Sigmoid colon (tissue), 7 donors: ENCODE data around the gene FAM185A. TPM values are rescaled to one million over a fixed set of nuclear protein-coding genes. Genes with fewer than 3 reads are reported as not detected.

ENCODE experiments used
- DNase-seq: peaks from one replicate; pipeline ENCODE4 v3.0.0-alpha.2; 2019
- H3K27ac ChIP-seq, 4 donors: fragments of 200-600 bp; sonication (generic); one replicate each; pipeline ENCODE4 v1.5.1; 2016 to 2019; ENCODE audit warnings: mild to moderate bottlenecking in 1 of 4
- H3K27me3 ChIP-seq, 3 donors: fragments of 200-600 bp; sonication (generic); one replicate each; pipeline ENCODE4 v1.5.1; 2019; ENCODE audit warnings: mild to moderate bottlenecking in 1 of 3
- H3K36me3 ChIP-seq, 4 donors: fragments of 200-600 bp; sonication (generic); one replicate each; pipeline ENCODE4 v1.5.1; 2016 to 2019
- H3K4me1 ChIP-seq, 4 donors: fragments of 200-600 bp; sonication (generic); one replicate each; pipeline ENCODE4 v1.5.1; 2017 to 2019
- H3K4me3 ChIP-seq, 4 donors: fragments of 200-600 bp; sonication (generic); one replicate each; pipeline ENCODE4 v1.5.1; 2017 to 2019; ENCODE audit warnings: mild to moderate bottlenecking in 2 of 4, moderate library complexity in 1 of 4
- H3K9me3 ChIP-seq, 4 donors: fragments of 200-600 bp in 3 of 4; sonication (generic) in 3 of 4; one replicate each; pipeline versions ENCODE4 v1.5.1 to v1.6.1; 2013 to 2019
- EP300 ChIP-seq, 4 donors: sonication (generic); formaldehyde crosslinking; IDR thresholded peaks; one replicate each; pipeline ENCODE4 v1.6.1; 2017; ENCODE audit warnings: antibody characterized with exemption in 4 of 4
- POLR2A ChIP-seq, 2 donors: fragments of 450-650 bp; IDR thresholded peaks; one replicate each; pipeline ENCODE4 v1.6.1; 2016; ENCODE audit warnings: antibody characterized with exemption in 2 of 2, mild to moderate bottlenecking in 2 of 2, moderate library complexity in 2 of 2
- POLR2AphosphoS5 ChIP-seq, 4 donors: sonication (generic); formaldehyde crosslinking; IDR thresholded peaks; one replicate each; pipeline ENCODE4 v1.6.1; 2017; ENCODE audit warnings: antibody characterized with exemption in 4 of 4
- WGBS, 2 donors: extraction: QIAGEN DNeasy Blood & Tissue Kit; methylation state at CpG; one replicate each; pipeline ENCODE4 v1.1.7; 2013; 5-methylcytosine and 5-hydroxymethylcytosine counted together
- intact Hi-C: fragments of 100-400 bp; cut with DNase I; formaldehyde crosslinking; loops from one replicate; pipeline ENCODE4 v1.15.1; 2023
- polyA plus RNA-seq, 3 donors: library from polyadenylated mRNA; stranded (reverse); fragments of 200-250 nt; gene quantifications; one replicate each; pipeline ENCODE4 v1.2.3, GENCODE V29; 2013
- total RNA-seq, 4 donors: library from RNA; depleted of rRNA; stranded (reverse); fragments of >200 nt; gene quantifications; one replicate each; pipeline ENCODE4 v1.1.0, GENCODE V29; 2016
- TF ChIP-seq, protein P1 (sequence below), 4 experiments: fragments of 450-650 bp in 3 of 4; fragments of 200-600 bp in 1 of 4; IDR thresholded peaks; one replicate each; pipeline ENCODE4 v1.5.1; 2016 to 2019; ENCODE audit warnings: antibody characterized with exemption in 4 of 4, mild to moderate bottlenecking in 3 of 4, moderate library complexity in 2 of 4
- donor health status: healthy with polysubstance abuse.
- donor health status: Bipolar disorder and iron deficiency.
- donor health status: healthy.

The FAM185A gene
- total and polyA plus RNA-seq, 7 donors, result 4.8 to 17.5 (median 14.8) TPM

DNA sequence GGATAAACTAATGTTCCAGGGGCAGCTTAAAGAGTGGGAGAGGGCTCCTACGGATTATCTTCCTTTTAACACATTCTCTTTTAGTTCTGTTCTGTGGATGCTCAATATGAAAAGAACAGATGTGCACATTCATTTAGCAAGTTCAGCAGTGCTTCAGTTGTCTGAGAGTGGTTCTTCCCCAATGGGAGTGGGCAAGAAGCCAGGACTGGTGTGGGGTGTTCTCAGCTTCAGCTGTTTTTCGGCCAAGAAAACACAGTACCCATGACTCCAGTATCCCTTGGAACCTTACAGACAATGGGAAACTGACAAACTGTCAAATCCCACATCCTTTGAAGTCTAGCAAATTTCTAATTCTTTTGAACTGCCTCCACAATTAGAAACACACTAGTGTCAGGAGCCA is 92.5 kb downstream of the FAM185A start:
- H3K36me3 ChIP-seq, result peaks cover 0 to 5% (median 0%) of the 10 kb centered on the region in 4 donors
- H3K9me3 ChIP-seq, result no peaks in the 10 kb centered on the region
- no peak for DNase-seq
- no peaks in the 10 kb centered on the region for H3K4me1 ChIP-seq
- H3K4me3 ChIP-seq, result no peak overlapping the region
- H3K27ac ChIP-seq, result no peak overlapping the region
- intact Hi-C loops, result no loop called here
- WGBS, 2 donors, result 78 to 92% methylated on average over 2 of the region's 2 CpGs
- TF ChIP-seq POLR2AphosphoS5 (IDR thresholded peaks at IDR 0.05) (no peak), POLR2A (IDR thresholded peaks at IDR 0.05) (no peak), EP300 (IDR thresholded peaks at IDR 0.05) (no peak)
- no peaks in the 10 kb centered on the region for H3K27me3 ChIP-seq

DNA sequence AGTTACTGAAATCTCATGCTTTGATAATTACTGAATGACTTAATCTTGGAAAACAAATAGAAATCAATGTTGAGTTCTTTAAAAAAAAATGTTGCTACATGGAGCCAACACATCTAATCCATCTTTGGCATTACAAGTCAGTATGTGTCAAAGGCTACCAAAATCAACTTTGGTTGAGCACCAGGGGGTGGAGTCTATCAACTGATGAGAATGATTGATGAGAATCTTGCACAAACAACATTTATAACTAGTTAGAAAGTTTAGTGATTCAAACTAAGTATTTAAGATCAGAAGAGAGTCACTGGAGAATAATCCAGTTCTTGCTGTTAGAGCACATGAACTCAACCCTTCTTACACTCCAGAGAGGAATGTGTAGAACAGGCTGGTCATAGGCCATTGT is 93.5 kb downstream of the FAM185A start:
- no peak for TF ChIP-seq POLR2A (IDR thresholded peaks at IDR 0.05)
- TF ChIP-seq EP300 (IDR thresholded peaks at IDR 0.05), result no peak
- TF ChIP-seq POLR2AphosphoS5 (IDR thresholded peaks at IDR 0.05), result no peak
- TF ChIP-seq, protein P1, sequence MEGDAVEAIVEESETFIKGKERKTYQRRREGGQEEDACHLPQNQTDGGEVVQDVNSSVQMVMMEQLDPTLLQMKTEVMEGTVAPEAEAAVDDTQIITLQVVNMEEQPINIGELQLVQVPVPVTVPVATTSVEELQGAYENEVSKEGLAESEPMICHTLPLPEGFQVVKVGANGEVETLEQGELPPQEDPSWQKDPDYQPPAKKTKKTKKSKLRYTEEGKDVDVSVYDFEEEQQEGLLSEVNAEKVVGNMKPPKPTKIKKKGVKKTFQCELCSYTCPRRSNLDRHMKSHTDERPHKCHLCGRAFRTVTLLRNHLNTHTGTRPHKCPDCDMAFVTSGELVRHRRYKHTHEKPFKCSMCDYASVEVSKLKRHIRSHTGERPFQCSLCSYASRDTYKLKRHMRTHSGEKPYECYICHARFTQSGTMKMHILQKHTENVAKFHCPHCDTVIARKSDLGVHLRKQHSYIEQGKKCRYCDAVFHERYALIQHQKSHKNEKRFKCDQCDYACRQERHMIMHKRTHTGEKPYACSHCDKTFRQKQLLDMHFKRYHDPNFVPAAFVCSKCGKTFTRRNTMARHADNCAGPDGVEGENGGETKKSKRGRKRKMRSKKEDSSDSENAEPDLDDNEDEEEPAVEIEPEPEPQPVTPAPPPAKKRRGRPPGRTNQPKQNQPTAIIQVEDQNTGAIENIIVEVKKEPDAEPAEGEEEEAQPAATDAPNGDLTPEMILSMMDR (IDR thresholded peaks at IDR 0.05), result no peak
- no peaks in the 10 kb centered on the region for H3K9me3 ChIP-seq
- H3K27ac ChIP-seq, result no peak overlapping the region
- no peaks in the 10 kb centered on the region for H3K4me1 ChIP-seq
- DNase-seq, result no peak
- intact Hi-C loops, result no loop called here
- no peak overlapping the region for H3K4me3 ChIP-seq
- no peaks in the 10 kb centered on the region for H3K27me3 ChIP-seq
- no peaks in the 10 kb centered on the region for H3K36me3 ChIP-seq

DNA sequence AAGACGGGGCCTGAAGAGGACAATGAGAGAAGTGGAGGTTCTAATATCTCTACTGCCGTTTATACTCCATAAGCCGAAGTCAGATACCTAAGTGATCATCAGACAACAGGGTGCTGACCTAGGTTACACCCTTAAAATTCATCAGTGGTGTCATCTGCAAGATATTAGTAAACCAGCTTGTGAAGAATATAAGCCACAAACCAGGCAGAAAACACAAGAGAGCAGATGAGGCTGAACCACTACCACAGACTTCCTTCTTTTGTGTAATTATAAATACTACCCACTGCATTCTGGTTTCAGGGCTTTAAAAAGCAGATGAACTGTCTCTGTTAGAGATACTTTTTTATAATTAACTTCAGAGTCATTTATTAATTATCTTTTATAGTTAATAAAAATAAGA is 95.1 kb downstream of the FAM185A start:
- no peaks in the 10 kb centered on the region for H3K9me3 ChIP-seq
- TF ChIP-seq, protein P1 (IDR thresholded peaks at IDR 0.05), result no peak
- TF ChIP-seq POLR2AphosphoS5 (IDR thresholded peaks at IDR 0.05) (no peak), POLR2A (IDR thresholded peaks at IDR 0.05) (no peak), EP300 (IDR thresholded peaks at IDR 0.05) (no peak)
- H3K4me1 ChIP-seq, result no peaks in the 10 kb centered on the region
- 79 to 89% methylated on average over 3 of the region's 3 CpGs for WGBS, 2 donors
- intact Hi-C loops, result no loop called here
- no peak overlapping the region for H3K4me3 ChIP-seq
- H3K36me3 ChIP-seq, result no peaks in the 10 kb centered on the region
- no peak overlapping the region for H3K27ac ChIP-seq
- DNase-seq, result no peak
- no peaks in the 10 kb centered on the region for H3K27me3 ChIP-seq

DNA sequence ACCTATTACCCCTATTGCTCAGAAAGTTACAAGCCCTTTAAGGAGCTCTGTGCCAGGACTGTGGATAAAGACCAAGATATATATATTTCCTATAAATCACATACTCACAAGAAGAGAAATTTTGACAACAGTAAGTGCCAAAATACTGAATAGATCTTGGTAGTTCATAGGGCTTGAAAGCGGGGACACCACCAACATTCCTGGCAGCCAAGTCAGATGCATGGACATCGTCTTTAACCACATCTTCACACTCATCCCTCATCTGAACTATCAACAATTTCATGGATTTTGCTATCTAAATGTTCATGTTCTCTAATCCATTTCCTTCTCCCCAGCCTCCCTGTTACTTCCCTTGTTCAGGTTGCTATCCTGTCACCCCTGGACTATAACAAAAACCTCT is 96.5 kb downstream of the FAM185A start:
- TF ChIP-seq POLR2AphosphoS5 (IDR thresholded peaks at IDR 0.05) (no peak), EP300 (IDR thresholded peaks at IDR 0.05) (no peak), POLR2A (IDR thresholded peaks at IDR 0.05) (no peak)
- TF ChIP-seq, protein P1 (IDR thresholded peaks at IDR 0.05), result no peak
- 91 to 98% methylated on average over 2 of the region's 2 CpGs for WGBS, 2 donors
- no peaks in the 10 kb centered on the region for H3K36me3 ChIP-seq
- H3K27ac ChIP-seq, result no peak overlapping the region
- intact Hi-C loops, result no loop called here
- H3K27me3 ChIP-seq, result no peaks in the 10 kb centered on the region
- H3K4me1 ChIP-seq, result no peaks in the 10 kb centered on the region
- H3K4me3 ChIP-seq, result no peak overlapping the region
- no peaks in the 10 kb centered on the region for H3K9me3 ChIP-seq
- DNase-seq, result no peak

DNA sequence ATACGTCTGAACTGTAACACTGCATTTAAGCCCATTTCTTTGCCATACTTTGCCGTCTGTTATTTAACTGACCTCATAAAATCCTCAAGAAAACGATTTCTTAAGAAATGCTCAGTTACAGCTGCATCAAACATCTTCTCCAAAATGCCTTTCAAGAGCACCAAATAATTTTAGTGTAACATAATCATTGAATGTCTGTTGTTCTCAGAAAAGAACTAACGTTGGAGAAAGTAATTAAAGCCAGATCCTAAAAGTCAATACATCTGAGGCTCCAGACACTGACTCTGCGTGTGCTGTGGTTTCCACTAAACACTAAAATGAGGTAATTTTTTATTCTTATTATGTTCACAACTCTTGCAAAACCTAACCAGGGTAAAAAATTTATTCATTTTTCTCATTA is 100.3 kb downstream of the FAM185A start:
- Histone ChIP-seq H3K9me3 (no peaks in the 10 kb centered on the region), H3K27me3 (no peaks in the 10 kb centered on the region), H3K4me3 (no peak overlapping the region), H3K4me1 (peaks cover 0 to 5% (median 0%) of the 10 kb centered on the region in 4 donors), H3K36me3 (no peaks in the 10 kb centered on the region), H3K27ac (no peak overlapping the region)
- intact Hi-C loops, result no loop called here
- WGBS, 2 donors, result 83 to 88% methylated on average over 5 of the region's 5 CpGs
- no peak for DNase-seq
- TF ChIP-seq, protein P1 (IDR thresholded peaks at IDR 0.05), result no peak
- TF ChIP-seq EP300 (IDR thresholded peaks at IDR 0.05) (no peak), POLR2AphosphoS5 (IDR thresholded peaks at IDR 0.05) (no peak), POLR2A (IDR thresholded peaks at IDR 0.05) (no peak)
